SK-N-SH treated with all-trans-retinoic acid at 6 μM for 48 hours (cell line): ENCODE data around the gene PDGFA.

Experiments
- ATAC-seq: fragments of 200-7000 bp; cut with Tn5 transposase; 3 replicates; pipeline ENCODE4 v1.9.1; 2020; ENCODE audit warnings: mild to moderate bottlenecking, moderate library complexity
- ARNTL ChIP-seq: fragments of 450-650 bp; formaldehyde crosslinking; IDR thresholded peaks from 2 replicates; pipeline ENCODE4 v1.5.0; 2020; ENCODE audit warnings: low read depth, mild to moderate bottlenecking, moderate library complexity, borderline replicate concordance
- BACH2 ChIP-seq: fragments of 250-450 bp; sonication (Bioruptor Pico); IDR thresholded peaks from 2 replicates; pipeline ENCODE4 v1.9.0; 2021; ENCODE audit warnings: mild to moderate bottlenecking, borderline replicate concordance
- CSDC2 ChIP-seq: fragments of 250-450 bp; sonication (Bioruptor Pico); IDR thresholded peaks from 2 replicates; pipeline ENCODE4 v1.5.0; 2020; ENCODE audit warnings: mild to moderate bottlenecking, moderate library complexity
- ESRRG ChIP-seq: fragments of 250-450 bp; sonication (Bioruptor Pico); IDR thresholded peaks from 2 replicates; pipeline ENCODE4 v1.6.1; 2021; ENCODE audit warnings: mild to moderate bottlenecking
- GLIS3 ChIP-seq: fragments of 250-450 bp; sonication (Bioruptor Pico); IDR thresholded peaks from 2 replicates; pipeline ENCODE4 v1.5.0; 2020; ENCODE audit warnings: mild to moderate bottlenecking, moderate library complexity
- ISL1 ChIP-seq: fragments of 250-450 bp; sonication (Bioruptor Pico); IDR thresholded peaks from 2 replicates; pipeline ENCODE4 v2.1.2; 2022; ENCODE audit warnings: mild to moderate bottlenecking, moderate library complexity
- OSR1 ChIP-seq: fragments of 250-450 bp; sonication (Bioruptor Pico); IDR thresholded peaks from 2 replicates; pipeline ENCODE4 v1.8.0; 2022; ENCODE audit warnings: moderate library complexity, mild to moderate bottlenecking, inconsistent platforms
- POU6F1 ChIP-seq: fragments of 250-450 bp; sonication (Bioruptor Pico); IDR thresholded peaks from 2 replicates; pipeline ENCODE4 v1.8.0; 2021; ENCODE audit warnings: low read depth, mild to moderate bottlenecking, moderate library complexity, borderline replicate concordance
- PPARA ChIP-seq: fragments of 250-450 bp; sonication (Bioruptor Pico); IDR thresholded peaks from 2 replicates; pipeline ENCODE4 v1.5.0; 2020; ENCODE audit warnings: mild to moderate bottlenecking, borderline replicate concordance
- RARB ChIP-seq: fragments of 250-450 bp; sonication (Bioruptor Pico); IDR thresholded peaks from 2 replicates; pipeline ENCODE4 v1.8.0; 2021; ENCODE audit warnings: mild to moderate bottlenecking, moderate library complexity
- TOX ChIP-seq: fragments of 250-450 bp; sonication (Bioruptor Pico); IDR thresholded peaks from 2 replicates; pipeline ENCODE4 v1.8.0; 2021; ENCODE audit warnings: mild to moderate bottlenecking, moderate library complexity, borderline replicate concordance
- ZFP3 ChIP-seq: fragments of 250-450 bp; sonication (Bioruptor Pico); IDR thresholded peaks from 2 replicates; pipeline ENCODE4 v1.5.0; 2020; ENCODE audit warnings: mild to moderate bottlenecking, moderate library complexity
- ZFP30 ChIP-seq: fragments of 450-650 bp; formaldehyde crosslinking; IDR thresholded peaks from 2 replicates; pipeline ENCODE4 v1.5.0; 2022; ENCODE audit warnings: mild to moderate bottlenecking, moderate library complexity
- ZNF565 ChIP-seq: fragments of 450-650 bp; formaldehyde crosslinking; conservative IDR thresholded peaks from 2 replicates; pipeline ENCODE4 v1.5.0; 2020; ENCODE audit warnings: low read depth, mild to moderate bottlenecking, moderate library complexity
- ZNF70 ChIP-seq: fragments of 450-650 bp; formaldehyde crosslinking; IDR thresholded peaks from 2 replicates; pipeline ENCODE4 v1.5.0; 2020; ENCODE audit warnings: mild to moderate bottlenecking, moderate library complexity
- ZNF8 ChIP-seq: fragments of 450-650 bp; formaldehyde crosslinking; IDR thresholded peaks from 2 replicates; pipeline ENCODE4 v1.5.0; 2020; ENCODE audit warnings: mild to moderate bottlenecking, moderate library complexity
- TF ChIP-seq, protein P1 (sequence below): fragments of 250-450 bp; sonication (Bioruptor Pico); IDR thresholded peaks from 2 replicates; pipeline ENCODE4 v1.5.0; 2020; ENCODE audit warnings: mild to moderate bottlenecking, moderate library complexity
- TF ChIP-seq, protein P2 (sequence below): fragments of 250-450 bp; sonication (Bioruptor Pico); IDR thresholded peaks from 2 replicates; pipeline ENCODE4 v1.8.0; 2020; ENCODE audit warnings: mild to moderate bottlenecking, moderate library complexity, borderline replicate concordance

The PDGFA gene

GRCh38 chr7:455110-455928, 64.3 kb downstream of the PDGFA start (continued):
- TF ChIP-seq, protein P1, sequence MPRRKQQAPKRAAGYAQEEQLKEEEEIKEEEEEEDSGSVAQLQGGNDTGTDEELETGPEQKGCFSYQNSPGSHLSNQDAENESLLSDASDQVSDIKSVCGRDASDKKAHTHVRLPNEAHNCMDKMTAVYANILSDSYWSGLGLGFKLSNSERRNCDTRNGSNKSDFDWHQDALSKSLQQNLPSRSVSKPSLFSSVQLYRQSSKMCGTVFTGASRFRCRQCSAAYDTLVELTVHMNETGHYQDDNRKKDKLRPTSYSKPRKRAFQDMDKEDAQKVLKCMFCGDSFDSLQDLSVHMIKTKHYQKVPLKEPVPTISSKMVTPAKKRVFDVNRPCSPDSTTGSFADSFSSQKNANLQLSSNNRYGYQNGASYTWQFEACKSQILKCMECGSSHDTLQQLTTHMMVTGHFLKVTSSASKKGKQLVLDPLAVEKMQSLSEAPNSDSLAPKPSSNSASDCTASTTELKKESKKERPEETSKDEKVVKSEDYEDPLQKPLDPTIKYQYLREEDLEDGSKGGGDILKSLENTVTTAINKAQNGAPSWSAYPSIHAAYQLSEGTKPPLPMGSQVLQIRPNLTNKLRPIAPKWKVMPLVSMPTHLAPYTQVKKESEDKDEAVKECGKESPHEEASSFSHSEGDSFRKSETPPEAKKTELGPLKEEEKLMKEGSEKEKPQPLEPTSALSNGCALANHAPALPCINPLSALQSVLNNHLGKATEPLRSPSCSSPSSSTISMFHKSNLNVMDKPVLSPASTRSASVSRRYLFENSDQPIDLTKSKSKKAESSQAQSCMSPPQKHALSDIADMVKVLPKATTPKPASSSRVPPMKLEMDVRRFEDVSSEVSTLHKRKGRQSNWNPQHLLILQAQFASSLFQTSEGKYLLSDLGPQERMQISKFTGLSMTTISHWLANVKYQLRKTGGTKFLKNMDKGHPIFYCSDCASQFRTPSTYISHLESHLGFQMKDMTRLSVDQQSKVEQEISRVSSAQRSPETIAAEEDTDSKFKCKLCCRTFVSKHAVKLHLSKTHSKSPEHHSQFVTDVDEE (CRISPR knock-in tag), result no peak
- TF ChIP-seq ZFP3 (CRISPR knock-in tag) (no peak), ZNF8 (no peak), ISL1 (CRISPR knock-in tag) (no peak), ZNF70 (CRISPR knock-in tag) (no peak), PPARA (CRISPR knock-in tag) (no peak), ZNF565 (no peak), BACH2 (CRISPR knock-in tag) (no peak)

GRCh38 chr7:454356-455109, 65.1 kb downstream of the PDGFA start:
- no peak for ATAC-seq
- TF ChIP-seq ZFP3 (CRISPR knock-in tag) (no peak), ZFP30 (CRISPR knock-in tag) (no peak), PPARA (CRISPR knock-in tag) (no peak), ZNF8 (no peak), ESRRG (CRISPR knock-in tag) (no peak), ZNF70 (CRISPR knock-in tag) (no peak), TOX (no peak), ISL1 (CRISPR knock-in tag) (no peak)
- TF ChIP-seq, protein P2, sequence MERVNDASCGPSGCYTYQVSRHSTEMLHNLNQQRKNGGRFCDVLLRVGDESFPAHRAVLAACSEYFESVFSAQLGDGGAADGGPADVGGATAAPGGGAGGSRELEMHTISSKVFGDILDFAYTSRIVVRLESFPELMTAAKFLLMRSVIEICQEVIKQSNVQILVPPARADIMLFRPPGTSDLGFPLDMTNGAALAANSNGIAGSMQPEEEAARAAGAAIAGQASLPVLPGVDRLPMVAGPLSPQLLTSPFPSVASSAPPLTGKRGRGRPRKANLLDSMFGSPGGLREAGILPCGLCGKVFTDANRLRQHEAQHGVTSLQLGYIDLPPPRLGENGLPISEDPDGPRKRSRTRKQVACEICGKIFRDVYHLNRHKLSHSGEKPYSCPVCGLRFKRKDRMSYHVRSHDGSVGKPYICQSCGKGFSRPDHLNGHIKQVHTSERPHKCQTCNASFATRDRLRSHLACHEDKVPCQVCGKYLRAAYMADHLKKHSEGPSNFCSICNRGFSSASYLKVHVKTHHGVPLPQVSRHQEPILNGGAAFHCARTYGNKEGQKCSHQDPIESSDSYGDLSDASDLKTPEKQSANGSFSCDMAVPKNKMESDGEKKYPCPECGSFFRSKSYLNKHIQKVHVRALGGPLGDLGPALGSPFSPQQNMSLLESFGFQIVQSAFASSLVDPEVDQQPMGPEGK, result no peak

- no peak for TF ChIP-seq ZFP3 (CRISPR knock-in tag)
- no peak for TF ChIP-seq ZNF70 (CRISPR knock-in tag)
- TF ChIP-seq ESRRG (CRISPR knock-in tag), result no peak
- no peak for TF ChIP-seq ARNTL (CRISPR knock-in tag)
- no peak for TF ChIP-seq OSR1
- TF ChIP-seq GLIS3 (CRISPR knock-in tag), result no peak
- no peak for TF ChIP-seq ISL1 (CRISPR knock-in tag)
- no peak for TF ChIP-seq RARB (CRISPR knock-in tag)
- TF ChIP-seq POU6F1 (CRISPR knock-in tag), result no peak
- TF ChIP-seq ZFP30 (CRISPR knock-in tag), result no peak
- TF ChIP-seq, protein P2, result no peak
- TF ChIP-seq PPARA (CRISPR knock-in tag), result no peak
- TF ChIP-seq CSDC2 (CRISPR knock-in tag), result no peak
- ATAC-seq, result no peak
Observed at GRCh38 chr7:453597-454306, 65.9 kb downstream of the PDGFA start.
